Naive B cell (primary cell): ENCODE data around the gene HPCAL1. TPM values are rescaled to one million over a fixed set of nuclear protein-coding genes. Genes with fewer than 3 reads are reported as not detected.

Source experiments
- ATAC-seq, 2 donors: fragments of 150-1000 bp; cut with Tn5 transposase; 2 replicates each; pipeline ENCODE4 v1.10.0; 2021; ENCODE audit warnings: low read depth in 2 of 2, mild to moderate bottlenecking in 2 of 2, moderate library complexity in 2 of 2
- DNase-seq: peaks from one replicate; pipeline ENCODE4 v3.0.0; 2022
- H3K27ac Mint-ChIP-seq, 6 donors: one replicate each; pipeline ENCODE4 v1.8.0; 2020 to 2022; ENCODE audit warnings: mild to moderate bottlenecking in 6 of 6, mixed read lengths in 6 of 6, moderate library complexity in 5 of 6, inconsistent platforms in 2 of 6
- H3K27me3 Mint-ChIP-seq, 3 donors: one replicate each; pipeline ENCODE4 v1.8.0; 2021 to 2022; ENCODE audit warnings: mixed read lengths in 3 of 3, mild to moderate bottlenecking in 1 of 3
- H3K36me3 Mint-ChIP-seq, 2 donors: one replicate each; pipeline ENCODE4 v1.8.0; 2020 to 2022; ENCODE audit warnings: mixed read lengths in 2 of 2, inconsistent platforms in 1 of 2, mild to moderate bottlenecking in 1 of 2
- H3K4me1 Mint-ChIP-seq, 3 donors: one replicate each; pipeline ENCODE4 v1.8.0; 2020 to 2022; ENCODE audit warnings: mixed read lengths in 3 of 3, inconsistent platforms in 1 of 3, mild to moderate bottlenecking in 1 of 3, moderate library complexity in 1 of 3
- H3K4me3 Mint-ChIP-seq, 8 donors: one replicate each; pipeline ENCODE4 v1.8.0; 2020 to 2022; ENCODE audit warnings: mild to moderate bottlenecking in 8 of 8, mixed read lengths in 8 of 8, moderate library complexity in 8 of 8, inconsistent platforms in 2 of 8
- H3K9me3 Mint-ChIP-seq, 7 donors: one replicate each; pipeline ENCODE4 v1.8.0; 2020 to 2022; ENCODE audit warnings: mixed read lengths in 7 of 7, mild to moderate bottlenecking in 5 of 7, inconsistent platforms in 2 of 7, moderate library complexity in 1 of 7
- polyA plus RNA-seq, 6 donors: library from polyadenylated mRNA; unstranded; fragments of 300-500 nt; fragmentation: Illumina TruSeq; gene quantifications; one replicate each; pipeline ENCODE4 v1.2.3, GENCODE V29; 2021; ENCODE audit warnings: low read depth in 6 of 6

The HPCAL1 gene
- polyA plus RNA-seq = 10 to 100 TPM; 49.1 to 92.1 (median 66.7) TPM

GRCh38 chr2:10302479-10303180, at the start of gene HPCAL1:
TSS of gene HPCAL1 (plus strand) at chr2:10302904. CDS start at chr2:10419758, 116,854 bp downstream.
- peaks cover 0 to 2% (median 0%) of the 10 kb centered on the region in 7 donors for H3K9me3 Mint-ChIP-seq

GRCh38 chr2:10253596-10254372, 48.9 kb upstream of the HPCAL1 start:
- Mint-ChIP-seq H3K4me1 (peaks cover 0 to 5% (median 4%) of the 10 kb centered on the region in 3 donors), H3K4me3 (no peak overlapping the region), H3K27me3 (peaks cover 8 to 36% (median 29%) of the 10 kb centered on the region in 3 donors), H3K27ac (no peak overlapping the region), H3K36me3 (peaks cover 17 to 21% of the 10 kb centered on the region in 2 donors), H3K9me3 (peaks cover 4 to 32% (median 25%) of the 10 kb centered on the region in 7 donors)
- DNase-seq (no peak), ATAC-seq (no peak)

More at GRCh38 chr2:10302479-10303180, at the start of gene HPCAL1:
- peak within 1 kb of the TSS; percentile 71 to 95 (median 90) for H3K27ac Mint-ChIP-seq
- no peaks in the 10 kb centered on the region for H3K36me3 Mint-ChIP-seq
- H3K4me1 Mint-ChIP-seq = peaks cover 40 to 63% (median 59%) of the 10 kb centered on the region in 3 donors
- ATAC-seq (peak; percentile 71 to 72), DNase-seq (peak; percentile 86)
- peak within 1 kb of the TSS; percentile 93 to 97 (median 96) for H3K4me3 Mint-ChIP-seq
- H3K27me3 Mint-ChIP-seq = no peaks in the 10 kb centered on the region

- ATAC-seq (no peak), DNase-seq (no peak)
- Mint-ChIP-seq H3K4me1 (peaks cover 0 to 3% (median 0%) of the 10 kb centered on the region in 3 donors), H3K27ac (no peak overlapping the region), H3K36me3 (peaks cover 17 to 21% of the 10 kb centered on the region in 2 donors), H3K4me3 (no peak overlapping the region), H3K27me3 (peaks cover 8 to 36% (median 29%) of the 10 kb centered on the region in 3 donors), H3K9me3 (peaks cover 4 to 24% (median 19%) of the 10 kb centered on the region in 7 donors)
These were observed 48.1 kb upstream of the HPCAL1 start for GRCh38 chr2:10254373-10255188.

GRCh38 chr2:10255189-10256030, 47.3 kb upstream of the HPCAL1 start:
- DNase-seq (no peak), ATAC-seq (no peak)
- Mint-ChIP-seq H3K27ac (peak overlapping the region in 1 of 6 donors; percentile 65), H3K4me1 (peaks cover 0 to 3% (median 0%) of the 10 kb centered on the region in 3 donors), H3K27me3 (peaks cover 8 to 36% (median 29%) of the 10 kb centered on the region in 3 donors), H3K9me3 (peaks cover 4 to 17% (median 11%) of the 10 kb centered on the region in 7 donors), H3K36me3 (peaks cover 14% of the 10 kb centered on the region in 2 donors), H3K4me3 (no peak overlapping the region)

GRCh38 chr2:10256031-10256514, 46.6 kb upstream of the HPCAL1 start:
- no peak overlapping the region for H3K4me3 Mint-ChIP-seq
- peak overlapping the region in 2 of 6 donors; percentile 54 to 65 for H3K27ac Mint-ChIP-seq
- DNase-seq (no peak), ATAC-seq (no peak)
- H3K4me1 Mint-ChIP-seq = peaks cover 0 to 3% (median 0%) of the 10 kb centered on the region in 3 donors
- peaks cover 0 to 10% (median 5%) of the 10 kb centered on the region in 7 donors for H3K9me3 Mint-ChIP-seq
- H3K36me3 Mint-ChIP-seq = peaks cover 7 to 9% of the 10 kb centered on the region in 2 donors
- H3K27me3 Mint-ChIP-seq = peaks cover 11 to 36% (median 29%) of the 10 kb centered on the region in 3 donors

- H3K9me3 Mint-ChIP-seq = peaks cover 0 to 7% (median 3%) of the 10 kb centered on the region in 7 donors
- peaks cover 0 to 3% (median 0%) of the 10 kb centered on the region in 3 donors for H3K4me1 Mint-ChIP-seq
- no peak for ATAC-seq
- H3K4me3 Mint-ChIP-seq = no peak overlapping the region
- peaks cover 12 to 36% (median 29%) of the 10 kb centered on the region in 3 donors for H3K27me3 Mint-ChIP-seq
- peaks cover 6 to 7% of the 10 kb centered on the region in 2 donors for H3K36me3 Mint-ChIP-seq
- DNase-seq = no peak
- peak overlapping the region in 2 of 6 donors; percentile 12 to 65 for H3K27ac Mint-ChIP-seq
These were observed 46.1 kb upstream of the HPCAL1 start for GRCh38 chr2:10256515-10257031.

- ATAC-seq = no peak
- Mint-ChIP-seq H3K4me1 (peaks cover 0 to 3% (median 0%) of the 10 kb centered on the region in 3 donors), H3K27ac (peak overlapping the region in 2 of 6 donors; percentile 12 to 65)
These were observed 45.7 kb upstream of the HPCAL1 start for GRCh38 chr2:10257036-10257435.

GRCh38 chr2:10257500-10258147, 45.1 kb upstream of the HPCAL1 start:
- Mint-ChIP-seq H3K9me3 (peaks cover 0 to 4% (median 0%) of the 10 kb centered on the region in 7 donors), H3K4me1 (peaks cover 0 to 3% (median 0%) of the 10 kb centered on the region in 3 donors), H3K27ac (no peak overlapping the region), H3K27me3 (peaks cover 6 to 34% (median 31%) of the 10 kb centered on the region in 3 donors), H3K36me3 (no peaks in the 10 kb centered on the region), H3K4me3 (no peak overlapping the region)
- DNase-seq = no peak
- ATAC-seq = no peak

More at GRCh38 chr2:10257036-10257435, 45.7 kb upstream of the HPCAL1 start:
- peaks cover 1 to 2% of the 10 kb centered on the region in 2 donors for H3K36me3 Mint-ChIP-seq
- H3K27me3 Mint-ChIP-seq = peaks cover 11 to 36% (median 30%) of the 10 kb centered on the region in 3 donors
- H3K4me3 Mint-ChIP-seq = no peak overlapping the region
- peaks cover 0 to 4% (median under 1%) of the 10 kb centered on the region in 7 donors for H3K9me3 Mint-ChIP-seq
- no peak for DNase-seq

- Mint-ChIP-seq H3K4me3 (no peak overlapping the region), H3K9me3 (peaks cover 0 to 4% (median 0%) of the 10 kb centered on the region in 7 donors), H3K27ac (no peak overlapping the region), H3K36me3 (no peaks in the 10 kb centered on the region), H3K4me1 (peaks cover 0 to 2% (median 0%) of the 10 kb centered on the region in 3 donors), H3K27me3 (peaks cover 6 to 31% (median 28%) of the 10 kb centered on the region in 3 donors)
- DNase-seq (no peak), ATAC-seq (no peak)
These were observed 44.4 kb upstream of the HPCAL1 start for GRCh38 chr2:10258326-10258725.

- Mint-ChIP-seq H3K27me3 (peaks cover 6 to 27% (median 24%) of the 10 kb centered on the region in 3 donors), H3K4me1 (no peaks in the 10 kb centered on the region), H3K4me3 (no peak overlapping the region), H3K27ac (peak overlapping the region in 1 of 6 donors; percentile 15), H3K36me3 (no peaks in the 10 kb centered on the region), H3K9me3 (peaks cover 0 to 2% (median 0%) of the 10 kb centered on the region in 7 donors)
- ATAC-seq (no peak), DNase-seq (no peak)
These were observed 44.0 kb upstream of the HPCAL1 start for GRCh38 chr2:10258726-10259125.

- ATAC-seq = no peak
- peaks cover 10 to 32% (median 26%) of the 10 kb centered on the region in 3 donors for H3K27me3 Mint-ChIP-seq
These were observed 42.6 kb upstream of the HPCAL1 start for GRCh38 chr2:10260130-10260529.

More at GRCh38 chr2:10260130-10260529, 42.6 kb upstream of the HPCAL1 start:
- no peaks in the 10 kb centered on the region for H3K4me1 Mint-ChIP-seq
- H3K27ac Mint-ChIP-seq = peak overlapping the region in 1 of 6 donors; percentile 67
- no peak overlapping the region for H3K4me3 Mint-ChIP-seq
- H3K9me3 Mint-ChIP-seq = peaks cover 0 to 2% (median 0%) of the 10 kb centered on the region in 7 donors
- DNase-seq = no peak
- no peaks in the 10 kb centered on the region for H3K36me3 Mint-ChIP-seq
